Measurements from ENCODE around the gene KCNQ1OT1. TPM values are rescaled to one million over a fixed set of nuclear protein-coding genes. Genes with fewer than 3 reads are reported as not detected.

The KCNQ1OT1 gene
- total RNA-seq, 1 donor from 2014 or later, result 0.33 TPM

- Histone ChIP-seq H3K4me1 (peaks cover 24% of the 10 kb centered on the region), H3K9me3 (replicated peaks) (peaks cover 10% of the 10 kb centered on the region), H3K27ac (replicated peaks) (no peak overlapping the region), H3K36me3 (no peaks in the 10 kb centered on the region), H3K4me3 (no peak overlapping the region), H3K27me3 (ENCODE audit: low read depth) (no peaks in the 10 kb centered on the region)
- intact Hi-C loops (cut with micrococcal nuclease), result no loop called here
- TF ChIP-seq, protein P1, sequence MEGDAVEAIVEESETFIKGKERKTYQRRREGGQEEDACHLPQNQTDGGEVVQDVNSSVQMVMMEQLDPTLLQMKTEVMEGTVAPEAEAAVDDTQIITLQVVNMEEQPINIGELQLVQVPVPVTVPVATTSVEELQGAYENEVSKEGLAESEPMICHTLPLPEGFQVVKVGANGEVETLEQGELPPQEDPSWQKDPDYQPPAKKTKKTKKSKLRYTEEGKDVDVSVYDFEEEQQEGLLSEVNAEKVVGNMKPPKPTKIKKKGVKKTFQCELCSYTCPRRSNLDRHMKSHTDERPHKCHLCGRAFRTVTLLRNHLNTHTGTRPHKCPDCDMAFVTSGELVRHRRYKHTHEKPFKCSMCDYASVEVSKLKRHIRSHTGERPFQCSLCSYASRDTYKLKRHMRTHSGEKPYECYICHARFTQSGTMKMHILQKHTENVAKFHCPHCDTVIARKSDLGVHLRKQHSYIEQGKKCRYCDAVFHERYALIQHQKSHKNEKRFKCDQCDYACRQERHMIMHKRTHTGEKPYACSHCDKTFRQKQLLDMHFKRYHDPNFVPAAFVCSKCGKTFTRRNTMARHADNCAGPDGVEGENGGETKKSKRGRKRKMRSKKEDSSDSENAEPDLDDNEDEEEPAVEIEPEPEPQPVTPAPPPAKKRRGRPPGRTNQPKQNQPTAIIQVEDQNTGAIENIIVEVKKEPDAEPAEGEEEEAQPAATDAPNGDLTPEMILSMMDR (IDR thresholded peaks at IDR 0.05; ENCODE audit: borderline replicate concordance), result no peak
- no peak for DNase-seq
Measured at GRCh38 chr11:2704896-2705606, 5.3 kb upstream of the KCNQ1OT1 start.

DNA sequence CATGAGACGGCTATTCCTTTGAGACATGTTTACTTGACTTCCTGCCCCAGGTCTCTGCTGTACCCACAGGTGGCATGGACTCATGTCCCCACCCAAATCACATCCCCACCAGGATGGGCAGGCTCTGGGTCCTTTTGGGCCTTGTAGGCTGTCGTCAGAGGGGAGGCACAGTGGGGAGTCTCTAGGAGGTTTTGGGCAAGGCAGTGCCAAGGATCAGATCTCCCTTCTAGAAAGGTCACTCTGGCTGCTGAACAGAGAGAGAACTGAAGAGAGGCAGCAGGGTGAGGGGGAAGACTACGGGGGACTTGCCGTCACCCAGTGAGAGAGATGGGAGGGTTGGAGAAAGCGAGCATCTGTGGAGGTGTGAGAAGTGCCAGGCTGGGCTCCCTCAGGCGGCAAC lies 4.6 kb upstream of the KCNQ1OT1 start:
- TF ChIP-seq, protein P1 (IDR thresholded peaks at IDR 0.05; ENCODE audit: borderline replicate concordance), result no peak
- intact Hi-C loops (cut with micrococcal nuclease), result no loop called here
- Histone ChIP-seq H3K4me3 (no peak overlapping the region), H3K27me3 (ENCODE audit: low read depth) (no peaks in the 10 kb centered on the region), H3K4me1 (peaks cover 24% of the 10 kb centered on the region), H3K27ac (replicated peaks) (no peak overlapping the region), H3K36me3 (no peaks in the 10 kb centered on the region), H3K9me3 (replicated peaks) (peaks cover 7% of the 10 kb centered on the region)
- DNase-seq, result peak; percentile 3

DNA sequence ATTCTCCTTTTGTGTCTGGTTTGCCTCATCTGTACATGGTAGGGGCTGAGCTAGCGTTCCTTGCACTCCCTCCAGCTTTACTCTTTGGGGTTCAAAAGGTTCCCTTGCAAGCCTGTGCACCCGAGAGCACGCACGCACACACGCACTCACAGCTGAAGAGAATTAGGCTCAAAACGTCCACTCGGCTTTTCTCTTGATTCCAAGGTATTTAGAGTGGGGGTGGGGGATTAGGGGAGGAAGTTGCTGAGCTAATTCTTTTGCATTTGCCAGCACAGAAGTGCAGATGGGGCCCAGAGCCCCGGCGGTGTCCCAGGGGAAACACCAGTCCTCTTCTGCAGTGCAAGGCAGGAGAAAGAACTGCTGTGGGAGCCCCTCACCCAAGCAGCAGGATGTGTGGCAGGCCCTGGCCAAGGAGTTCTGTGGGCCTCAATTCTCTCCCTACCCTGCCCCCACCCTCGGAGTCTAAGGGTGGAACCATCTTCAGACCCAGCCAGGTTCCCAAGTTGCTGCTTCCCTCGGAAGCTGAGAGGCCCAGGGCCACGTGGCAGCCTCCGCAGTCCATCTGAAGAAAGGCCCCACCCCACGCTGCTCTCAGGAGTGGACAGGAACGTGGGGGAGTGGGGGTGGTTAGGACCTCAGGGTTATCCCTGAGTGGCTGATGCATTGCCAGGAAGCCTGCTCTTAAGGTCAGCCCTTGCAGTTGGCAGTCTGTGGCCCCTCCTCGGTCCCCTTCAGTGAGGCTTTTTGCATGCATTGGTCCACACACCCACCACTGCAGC lies 3.8 kb upstream of the KCNQ1OT1 start:
- intact Hi-C loops (cut with micrococcal nuclease), result no loop called here
- Histone ChIP-seq H3K4me3 (no peak overlapping the region), H3K27me3 (ENCODE audit: low read depth) (no peaks in the 10 kb centered on the region), H3K36me3 (no peaks in the 10 kb centered on the region), H3K27ac (replicated peaks) (no peak overlapping the region), H3K4me1 (peaks cover 22% of the 10 kb centered on the region), H3K9me3 (replicated peaks) (peaks cover 7% of the 10 kb centered on the region)
- TF ChIP-seq, protein P1 (IDR thresholded peaks at IDR 0.05; ENCODE audit: borderline replicate concordance), result no peak
- peak; percentile 6 for DNase-seq

DNA sequence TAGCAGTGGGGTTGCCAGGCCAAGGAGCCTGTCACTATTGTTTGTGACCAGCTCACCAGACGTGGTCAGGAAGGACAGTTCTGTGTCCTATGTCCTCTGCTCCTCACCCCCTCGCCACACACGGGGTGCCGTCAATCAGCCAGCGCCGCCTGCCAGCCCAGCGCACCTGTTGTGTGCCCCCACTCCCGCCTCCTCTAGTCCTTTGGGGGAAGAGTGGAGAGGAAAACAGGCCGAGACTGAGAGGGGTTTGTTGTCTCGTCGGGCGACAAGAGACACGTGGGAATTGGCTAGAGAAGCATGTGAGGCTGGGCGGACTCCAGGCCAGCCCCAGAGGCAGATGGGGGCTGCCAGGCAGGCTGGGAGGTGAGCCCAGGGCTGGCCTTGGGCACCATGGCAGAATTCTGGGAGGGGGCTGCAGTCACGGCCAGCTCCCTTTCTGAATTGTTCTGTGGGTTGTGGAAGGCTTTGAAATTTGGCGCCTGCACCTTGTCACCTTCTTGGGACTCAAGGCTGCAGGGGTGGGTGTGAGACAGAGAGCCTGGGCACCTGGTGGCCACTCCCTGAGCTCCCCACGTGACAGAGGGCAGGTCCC lies 3.1 kb upstream of the KCNQ1OT1 start:
- Histone ChIP-seq H3K36me3 (no peaks in the 10 kb centered on the region), H3K4me1 (peaks cover 17% of the 10 kb centered on the region), H3K27me3 (ENCODE audit: low read depth) (no peaks in the 10 kb centered on the region), H3K27ac (replicated peaks) (no peak overlapping the region), H3K4me3 (no peak overlapping the region), H3K9me3 (replicated peaks) (peaks cover 7% of the 10 kb centered on the region)
- DNase-seq, result peak; percentile 5
- TF ChIP-seq, protein P1 (IDR thresholded peaks at IDR 0.05; ENCODE audit: borderline replicate concordance), result no peak
- intact Hi-C loops (cut with micrococcal nuclease), result no loop called here

DNA sequence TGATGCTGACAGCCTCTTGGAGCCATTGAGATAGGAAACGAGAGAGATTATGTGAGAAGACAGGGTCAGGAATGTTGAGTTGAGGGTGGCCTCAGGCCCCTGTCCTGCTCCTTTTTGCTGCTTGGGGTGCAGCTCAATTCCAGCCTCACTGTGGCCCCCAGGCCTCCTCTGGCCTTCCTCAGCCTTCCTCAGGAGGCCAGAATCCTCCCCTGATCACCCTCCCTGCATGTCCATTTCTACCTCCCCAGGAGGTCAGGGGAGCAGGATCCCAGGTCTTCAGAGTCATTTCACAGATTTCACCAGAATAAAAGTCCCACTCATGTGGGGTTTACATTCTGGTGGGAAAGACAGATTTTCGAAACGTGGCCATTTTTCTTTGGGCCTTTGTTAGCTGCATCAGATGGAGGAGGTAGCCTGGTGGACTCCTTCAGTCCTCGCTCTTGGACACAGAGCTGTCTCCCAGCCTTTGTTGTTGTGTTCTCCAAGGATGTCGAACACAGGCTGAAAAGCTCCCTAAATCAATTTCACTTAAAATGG lies 2.2 kb upstream of the KCNQ1OT1 start:
- Histone ChIP-seq H3K36me3 (no peaks in the 10 kb centered on the region), H3K4me1 (peaks cover 17% of the 10 kb centered on the region), H3K4me3 (no peak overlapping the region), H3K27me3 (ENCODE audit: low read depth) (no peaks in the 10 kb centered on the region), H3K27ac (replicated peaks) (no peak overlapping the region), H3K9me3 (replicated peaks) (peaks cover 7% of the 10 kb centered on the region)
- intact Hi-C loops (cut with micrococcal nuclease), result no loop called here
- peak; percentile 2 for DNase-seq
- TF ChIP-seq, protein P1 (IDR thresholded peaks at IDR 0.05; ENCODE audit: borderline replicate concordance), result no peak
